Nephron (organoid): Measurements from ENCODE around the gene COPS7B.

ENCODE experiments used
- H3K27ac Mint-ChIP-seq, 3 experiments: 2 replicates each; pipeline ENCODE4 v1.8.0; 2020; ENCODE audit warnings: mixed read lengths in 3 of 3, mild to moderate bottlenecking in 2 of 3, moderate library complexity in 1 of 3
- H3K27me3 Mint-ChIP-seq: 2 replicates; pipeline ENCODE4 v1.8.0; 2021; ENCODE audit warnings: low read depth, mild to moderate bottlenecking, moderate library complexity, mixed read lengths
- H3K36me3 Mint-ChIP-seq: 2 replicates; pipeline ENCODE4 v1.8.0; 2020; ENCODE audit warnings: low read depth, mixed read lengths
- H3K4me1 Mint-ChIP-seq: 2 replicates; pipeline ENCODE4 v1.8.0; 2020; ENCODE audit warnings: mixed read lengths
- H3K4me3 Mint-ChIP-seq, 3 experiments: 2 replicates each; pipeline ENCODE4 v1.8.0; 2020; ENCODE audit warnings: mild to moderate bottlenecking in 3 of 3, mixed read lengths in 3 of 3, moderate library complexity in 2 of 3
- H3K9me3 Mint-ChIP-seq: 2 replicates; pipeline ENCODE4 v1.8.0; 2020; ENCODE audit warnings: mixed read lengths
- CTCF ChIP-seq, 3 experiments: fragments of 200-600 bp; sonication (generic); IDR thresholded peaks; one replicate each; pipeline ENCODE4 v1.5.0; 2021; ENCODE audit warnings: antibody characterized with exemption in 3 of 3; ENCODE audit not compliant: unreplicated experiment in 3 of 3

Gene COPS7B

DNA sequence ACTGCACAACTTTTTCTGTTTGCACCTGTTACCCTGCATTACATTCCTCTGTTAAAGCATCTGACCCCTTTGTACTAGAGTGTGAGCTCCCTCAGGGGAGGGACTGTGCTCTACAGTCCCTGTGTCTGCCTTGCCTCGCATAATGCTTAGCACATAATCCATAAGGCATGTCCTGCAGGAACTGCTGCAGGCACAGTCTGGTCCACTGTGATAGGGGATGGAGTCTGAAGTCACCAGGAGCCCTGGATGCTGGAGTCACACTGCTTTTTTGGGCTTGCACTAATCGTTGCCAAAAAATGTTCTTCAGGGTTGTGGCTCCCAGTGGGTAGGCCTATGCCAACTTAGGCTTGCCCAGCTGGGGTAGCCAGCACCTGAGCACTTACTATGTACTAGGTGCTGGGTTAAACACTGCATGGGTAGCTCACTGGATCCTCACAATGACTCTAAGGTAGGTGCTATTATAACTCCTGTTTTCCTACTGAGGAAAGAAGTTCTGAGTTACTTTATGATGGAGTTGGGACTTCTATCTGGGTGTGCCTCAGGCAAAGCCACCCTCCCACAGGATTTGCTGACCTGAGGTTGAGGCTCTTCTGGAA, 33.3 kb downstream of the COPS7B start:
- H3K27me3 Mint-ChIP-seq = no peaks in the 10 kb centered on the region
- no peak overlapping the region for H3K27ac Mint-ChIP-seq
- no peak overlapping the region for H3K4me3 Mint-ChIP-seq
- no peak for TF ChIP-seq CTCF (IDR thresholded peaks at IDR 0.05; ENCODE audit: unreplicated experiment in 3 of 3)
- peaks cover 19% of the 10 kb centered on the region for H3K36me3 Mint-ChIP-seq
- H3K9me3 Mint-ChIP-seq = peaks cover 16% of the 10 kb centered on the region
- no peaks in the 10 kb centered on the region for H3K4me1 Mint-ChIP-seq

DNA sequence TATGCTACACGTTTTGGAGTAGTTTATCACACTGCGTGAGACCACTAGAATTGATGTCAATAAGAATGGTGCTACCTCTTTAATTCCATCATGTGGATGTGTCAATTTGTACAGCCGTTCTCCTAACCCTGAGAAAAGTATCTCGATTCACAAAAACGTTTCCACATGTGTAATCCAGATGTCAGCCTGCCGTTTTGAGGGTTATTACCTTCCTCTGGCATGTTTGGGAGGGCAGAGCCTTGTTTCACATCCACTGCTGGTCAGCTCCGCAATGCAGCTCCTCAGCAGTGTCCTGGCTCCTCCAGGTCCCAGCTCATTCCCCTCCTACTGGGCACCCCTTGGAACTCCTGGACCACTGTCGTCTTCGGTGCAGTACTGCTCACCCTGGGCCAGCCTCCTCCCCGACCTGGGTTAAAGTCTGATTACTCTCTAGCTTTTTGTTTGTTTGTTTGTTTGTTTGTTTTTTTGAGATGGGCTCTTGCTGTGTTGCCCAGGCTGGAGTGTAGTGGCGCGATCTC, 34.6 kb downstream of the COPS7B start:
- Mint-ChIP-seq H3K36me3 (peaks cover 7% of the 10 kb centered on the region), H3K9me3 (peaks cover 8% of the 10 kb centered on the region), H3K4me3 (no peak overlapping the region), H3K27ac (no peak overlapping the region), H3K27me3 (no peaks in the 10 kb centered on the region), H3K4me1 (no peaks in the 10 kb centered on the region)
- no peak for TF ChIP-seq CTCF (IDR thresholded peaks at IDR 0.05; ENCODE audit: unreplicated experiment in 3 of 3)

DNA sequence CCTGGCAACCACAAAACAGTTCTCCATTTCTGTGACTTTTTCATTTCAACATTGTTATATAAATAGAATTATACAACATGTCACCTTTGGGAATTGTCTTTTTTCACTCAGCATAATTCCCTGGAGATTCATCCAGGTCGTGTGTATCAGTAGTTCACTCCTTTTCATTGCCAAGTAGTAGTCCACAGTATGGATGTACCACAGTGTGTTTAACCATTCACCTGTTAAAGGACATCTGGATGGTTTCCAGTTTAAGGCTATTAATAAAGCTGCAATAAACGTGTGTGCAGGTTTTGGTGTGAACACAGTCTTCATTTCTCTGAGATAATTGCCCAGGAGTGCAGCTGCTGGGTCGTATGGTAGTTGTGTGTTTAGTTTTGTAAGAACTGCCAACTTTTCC, 35.7 kb downstream of the COPS7B start:
- no peaks in the 10 kb centered on the region for H3K27me3 Mint-ChIP-seq
- peaks cover 2% of the 10 kb centered on the region for H3K9me3 Mint-ChIP-seq
- TF ChIP-seq CTCF (IDR thresholded peaks at IDR 0.05; ENCODE audit: unreplicated experiment in 3 of 3) = no peak
- no peak overlapping the region for H3K4me3 Mint-ChIP-seq
- no peak overlapping the region for H3K27ac Mint-ChIP-seq
- H3K4me1 Mint-ChIP-seq = no peaks in the 10 kb centered on the region
- no peaks in the 10 kb centered on the region for H3K36me3 Mint-ChIP-seq

- no peaks in the 10 kb centered on the region for H3K4me1 Mint-ChIP-seq
- H3K27ac Mint-ChIP-seq = no peak overlapping the region
- peaks cover 5% of the 10 kb centered on the region for H3K9me3 Mint-ChIP-seq
- TF ChIP-seq CTCF (IDR thresholded peaks at IDR 0.05; ENCODE audit: unreplicated experiment in 3 of 3) = no peak
- no peak overlapping the region for H3K4me3 Mint-ChIP-seq
- peaks cover 17% of the 10 kb centered on the region for H3K27me3 Mint-ChIP-seq
- no peaks in the 10 kb centered on the region for H3K36me3 Mint-ChIP-seq
Measured at GRCh38 chr2:231853105-231853504, 66.9 kb downstream of the COPS7B start.

GRCh38 chr2:231854616-231855125, 68.4 kb downstream of the COPS7B start:
- no peak for TF ChIP-seq CTCF (IDR thresholded peaks at IDR 0.05; ENCODE audit: unreplicated experiment in 3 of 3)
- H3K36me3 Mint-ChIP-seq = no peaks in the 10 kb centered on the region
- H3K9me3 Mint-ChIP-seq = no peaks in the 10 kb centered on the region
- H3K27me3 Mint-ChIP-seq = peaks cover 17% of the 10 kb centered on the region
- no peak overlapping the region for H3K4me3 Mint-ChIP-seq
- H3K4me1 Mint-ChIP-seq = no peaks in the 10 kb centered on the region
- no peak overlapping the region for H3K27ac Mint-ChIP-seq

DNA sequence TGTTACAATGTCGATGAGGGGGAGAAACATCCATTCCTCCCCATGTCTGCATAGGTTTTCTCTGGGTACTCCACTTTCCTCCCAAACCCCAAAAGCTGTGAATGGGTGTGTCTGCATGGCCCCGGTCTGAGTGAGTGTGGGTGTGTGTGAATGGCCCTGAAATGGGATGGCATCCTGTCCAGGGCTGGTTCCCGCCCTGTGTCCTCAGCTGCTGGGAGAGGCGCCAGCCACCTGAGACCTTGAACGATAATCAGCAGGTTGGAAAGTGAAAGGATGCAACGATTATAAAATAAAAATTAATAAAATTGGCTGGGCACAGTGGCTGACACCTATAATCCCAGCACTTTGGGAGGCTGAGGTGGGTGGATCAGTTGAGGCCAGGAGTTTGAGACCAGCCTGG, 70.7 kb downstream of the COPS7B start:
- no peaks in the 10 kb centered on the region for H3K36me3 Mint-ChIP-seq
- H3K27me3 Mint-ChIP-seq = peaks cover 14% of the 10 kb centered on the region
- H3K4me3 Mint-ChIP-seq = no peak overlapping the region
- no peaks in the 10 kb centered on the region for H3K9me3 Mint-ChIP-seq
- H3K27ac Mint-ChIP-seq = no peak overlapping the region
- H3K4me1 Mint-ChIP-seq = no peaks in the 10 kb centered on the region
- no peak for TF ChIP-seq CTCF (IDR thresholded peaks at IDR 0.05; ENCODE audit: unreplicated experiment in 3 of 3)
